Right lobe of liver (tissue), 6 donors: Measurements from ENCODE around the gene ZSCAN21. TPM values are rescaled to one million over a fixed set of nuclear protein-coding genes. Genes with fewer than 3 reads are reported as not detected.
A peak's percentile ranks its signal among the peaks of the same experiment; 100 is the strongest.

Experiments used
- ATAC-seq, 4 donors: fragments of 200-7000 bp; cut with Tn5 transposase; one replicate each; pipeline ENCODE4 v1.9.1; 2020; ENCODE audit warnings: mild to moderate bottlenecking in 4 of 4, moderate library complexity in 4 of 4
- DNase-seq, 3 donors: peaks; one replicate each; pipeline ENCODE4 v3.0.0-alpha.2; 2020
- H3K27ac ChIP-seq, 3 donors: fragments of 200-600 bp; one replicate each; pipeline ENCODE4 v1.8.0; 2022
- H3K27me3 ChIP-seq, 2 donors: fragments of 200-600 bp; one replicate each; pipeline ENCODE4 v1.8.0; 2022
- H3K36me3 ChIP-seq, 4 donors: fragments of 200-600 bp; sonication (generic) in 1 of 4; one replicate each; pipeline versions ENCODE4 v1.5.1 to v1.8.0; 2017 to 2022; ENCODE audit warnings: control low read depth in 1 of 4
- H3K4me1 ChIP-seq, 4 donors: fragments of 200-600 bp; sonication (generic) in 1 of 4; one replicate each; pipeline versions ENCODE4 v1.5.1 to v1.8.0; 2017 to 2022; ENCODE audit warnings: control low read depth in 1 of 4
- H3K4me3 ChIP-seq, 3 donors: fragments of 200-600 bp; one replicate each; pipeline ENCODE4 v1.8.0; 2022
- H3K9me3 ChIP-seq, 4 donors: fragments of 200-600 bp; sonication (generic) in 1 of 4; one replicate each; pipeline versions ENCODE4 v1.5.1 to v1.8.0; 2017 to 2022; ENCODE audit warnings: control low read depth in 1 of 4
- POLR2A ChIP-seq: fragments of 450-650 bp; IDR thresholded peaks from one replicate; pipeline ENCODE4 v1.6.1; 2017; ENCODE audit warnings: antibody characterized with exemption, mild to moderate bottlenecking
- WGBS: methylation state at CpG from one replicate; pipeline ENCODE4 v1.1.6; 2018; ENCODE audit warnings: low coverage, low lambda C conversion rate; ENCODE audit not compliant: insufficient coverage; ENCODE audit errors: missing lambda C conversion rate; 5-methylcytosine and 5-hydroxymethylcytosine counted together
- intact Hi-C, 2 donors: fragments of 100-400 bp; cut with DNase I; formaldehyde crosslinking; loops; one replicate each; pipeline versions ENCODE4 v1.11.2 to v1.14.1; 2022
- total RNA-seq, 6 experiments: library from RNA; depleted of rRNA in 2 of 6; stranded (reverse); fragments of >200 nt in 2 of 6; fragmentation: NEBNext Ultra II Directional in 3 of 6; extraction: Animal tissue kit (Norgen Biotek cat#: 25700) in 3 of 6; gene quantifications; one replicate each; pipeline versions ENCODE4 v1.1.0 to v1.2.4, GENCODE V29; 2016 to 2023
- TF ChIP-seq, protein P1 (sequence below), 4 donors: fragments of 200-600 bp in 3 of 4; fragments of 450-650 bp in 1 of 4; IDR thresholded peaks; one replicate each; pipeline versions ENCODE4 v1.5.1 to v1.8.0; 2016 to 2022; ENCODE audit warnings: antibody characterized with exemption in 4 of 4, mild to moderate bottlenecking in 2 of 4
- donor health status: DM: no; HTN: yes; CAD: no.
- donor health status: DM: no; HTN: no; CAD: no.
- donor health status: DM: no; HTN: no; CAD: no.
- donor health status: DM: no; HTN: yes; CAD: no.
- donor health status: DM: no; HTN: yes; CAD: no.

The ZSCAN21 gene
- total RNA-seq, 6 experiments from 2014 or later: 4.3 to 8.1 (median 5.7) TPM

DNA sequence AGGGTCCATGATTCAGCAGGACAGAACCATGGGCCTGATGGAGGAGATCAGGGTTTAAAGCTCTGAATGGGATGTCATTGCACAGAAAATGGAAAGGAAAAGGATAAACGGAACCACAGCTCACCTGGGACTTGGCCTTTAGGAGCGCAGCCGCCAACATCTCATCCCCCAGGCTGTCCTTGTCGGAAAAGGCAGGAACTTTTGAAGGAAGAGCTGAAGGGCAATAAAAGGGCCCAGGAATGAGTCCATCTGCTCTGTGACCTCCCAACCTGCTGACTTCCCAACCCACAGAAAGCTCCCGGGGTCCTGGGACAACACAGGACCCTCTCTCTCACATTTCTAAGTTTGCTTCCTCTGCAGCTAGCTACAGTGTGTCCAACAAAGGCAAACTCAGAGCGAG, 25.8 kb downstream of the ZSCAN21 start:
- intact Hi-C loops: no loop called here
- WGBS: no CpG with 5 or more reads among the region's 6 CpGs
- no peak for DNase-seq
- no peak for ATAC-seq
- no peak overlapping the region for H3K4me3 ChIP-seq
- H3K36me3 ChIP-seq: peaks cover 8 to 70% (median 54%) of the 10 kb centered on the region in 4 donors
- H3K4me1 ChIP-seq: peaks cover 0 to 25% (median 11%) of the 10 kb centered on the region in 4 donors
- H3K27me3 ChIP-seq: no peaks in the 10 kb centered on the region
- TF ChIP-seq, protein P1, sequence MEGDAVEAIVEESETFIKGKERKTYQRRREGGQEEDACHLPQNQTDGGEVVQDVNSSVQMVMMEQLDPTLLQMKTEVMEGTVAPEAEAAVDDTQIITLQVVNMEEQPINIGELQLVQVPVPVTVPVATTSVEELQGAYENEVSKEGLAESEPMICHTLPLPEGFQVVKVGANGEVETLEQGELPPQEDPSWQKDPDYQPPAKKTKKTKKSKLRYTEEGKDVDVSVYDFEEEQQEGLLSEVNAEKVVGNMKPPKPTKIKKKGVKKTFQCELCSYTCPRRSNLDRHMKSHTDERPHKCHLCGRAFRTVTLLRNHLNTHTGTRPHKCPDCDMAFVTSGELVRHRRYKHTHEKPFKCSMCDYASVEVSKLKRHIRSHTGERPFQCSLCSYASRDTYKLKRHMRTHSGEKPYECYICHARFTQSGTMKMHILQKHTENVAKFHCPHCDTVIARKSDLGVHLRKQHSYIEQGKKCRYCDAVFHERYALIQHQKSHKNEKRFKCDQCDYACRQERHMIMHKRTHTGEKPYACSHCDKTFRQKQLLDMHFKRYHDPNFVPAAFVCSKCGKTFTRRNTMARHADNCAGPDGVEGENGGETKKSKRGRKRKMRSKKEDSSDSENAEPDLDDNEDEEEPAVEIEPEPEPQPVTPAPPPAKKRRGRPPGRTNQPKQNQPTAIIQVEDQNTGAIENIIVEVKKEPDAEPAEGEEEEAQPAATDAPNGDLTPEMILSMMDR (IDR thresholded peaks at IDR 0.05): no peak
- no peak for TF ChIP-seq POLR2A
- H3K27ac ChIP-seq: no peak overlapping the region
- peaks cover 4 to 14% (median 9%) of the 10 kb centered on the region in 4 donors for H3K9me3 ChIP-seq

DNA sequence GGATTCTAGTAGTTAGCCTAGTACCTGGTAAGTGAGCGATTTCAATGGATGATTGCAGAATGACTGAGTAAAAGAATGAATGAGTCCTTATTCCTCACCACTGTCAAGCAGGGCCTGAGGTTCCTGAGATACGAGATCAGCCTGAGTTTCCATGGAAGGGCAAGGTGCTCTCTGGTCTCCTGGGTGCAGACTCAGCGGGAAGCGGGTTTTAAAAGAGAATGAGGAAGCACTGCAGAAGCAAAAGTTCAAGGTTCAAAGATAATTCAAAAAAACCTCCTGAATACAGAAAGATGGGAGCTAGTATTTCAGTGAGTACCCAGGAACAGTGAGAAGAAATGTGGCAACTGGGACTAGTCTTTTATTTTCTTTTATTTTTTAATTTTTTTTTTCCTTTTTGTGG, 27.6 kb downstream of the ZSCAN21 start:
- no peak overlapping the region for H3K4me3 ChIP-seq
- intact Hi-C loops: no loop called here
- peaks cover 0 to 53% (median 36%) of the 10 kb centered on the region in 4 donors for H3K36me3 ChIP-seq
- 72% methylated on average over 4 of the region's 4 CpGs for WGBS
- no peak overlapping the region for H3K27ac ChIP-seq
- ATAC-seq: no peak
- peaks cover 0 to under 1% (median 0%) of the 10 kb centered on the region in 4 donors for H3K9me3 ChIP-seq
- H3K27me3 ChIP-seq: no peaks in the 10 kb centered on the region
- DNase-seq: no peak
- TF ChIP-seq POLR2A: no peak
- TF ChIP-seq, protein P1 (IDR thresholded peaks at IDR 0.05): no peak
- H3K4me1 ChIP-seq: peaks cover 0 to 28% (median 12%) of the 10 kb centered on the region in 4 donors

DNA sequence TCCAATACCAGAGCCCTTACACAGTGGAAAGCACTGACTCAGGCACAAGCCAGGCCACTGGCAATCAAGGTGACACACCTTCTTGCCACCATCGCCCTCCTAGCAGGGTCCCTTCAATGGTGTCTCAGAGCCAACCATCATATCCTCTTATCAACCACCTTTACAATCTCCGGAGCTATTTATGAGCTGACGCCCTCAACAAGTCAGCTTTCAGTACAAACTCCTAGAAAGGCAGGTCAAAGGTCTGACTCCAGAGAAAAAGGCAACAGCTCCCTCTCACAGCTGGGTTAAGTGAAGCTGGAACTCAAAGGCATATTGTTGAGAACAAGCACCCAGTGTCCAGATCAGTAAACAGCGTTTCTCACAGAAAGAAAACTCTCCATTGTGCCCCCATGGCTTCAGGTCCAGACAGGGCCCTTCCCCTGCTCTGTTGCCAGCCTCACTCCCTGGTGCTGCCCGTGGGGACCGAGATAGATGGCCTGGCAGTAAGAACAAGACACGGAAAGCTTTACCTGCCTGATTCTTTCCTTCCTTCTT, 29.5 kb downstream of the ZSCAN21 start:
- peaks cover 0 to 34% (median 19%) of the 10 kb centered on the region in 4 donors for H3K36me3 ChIP-seq
- peaks cover 0 to 35% (median 12%) of the 10 kb centered on the region in 4 donors for H3K4me1 ChIP-seq
- TF ChIP-seq POLR2A: no peak
- TF ChIP-seq, protein P1 (IDR thresholded peaks at IDR 0.05): no peak
- no peaks in the 10 kb centered on the region for H3K9me3 ChIP-seq
- H3K4me3 ChIP-seq: no peak overlapping the region
- H3K27ac ChIP-seq: peak overlapping the region in 1 of 3 donors; percentile 44
- intact Hi-C loops: no loop called here
- WGBS: 50% methylated on average over 5 of the region's 7 CpGs
- ATAC-seq: no peak
- DNase-seq: no peak
- no peaks in the 10 kb centered on the region for H3K27me3 ChIP-seq

DNA sequence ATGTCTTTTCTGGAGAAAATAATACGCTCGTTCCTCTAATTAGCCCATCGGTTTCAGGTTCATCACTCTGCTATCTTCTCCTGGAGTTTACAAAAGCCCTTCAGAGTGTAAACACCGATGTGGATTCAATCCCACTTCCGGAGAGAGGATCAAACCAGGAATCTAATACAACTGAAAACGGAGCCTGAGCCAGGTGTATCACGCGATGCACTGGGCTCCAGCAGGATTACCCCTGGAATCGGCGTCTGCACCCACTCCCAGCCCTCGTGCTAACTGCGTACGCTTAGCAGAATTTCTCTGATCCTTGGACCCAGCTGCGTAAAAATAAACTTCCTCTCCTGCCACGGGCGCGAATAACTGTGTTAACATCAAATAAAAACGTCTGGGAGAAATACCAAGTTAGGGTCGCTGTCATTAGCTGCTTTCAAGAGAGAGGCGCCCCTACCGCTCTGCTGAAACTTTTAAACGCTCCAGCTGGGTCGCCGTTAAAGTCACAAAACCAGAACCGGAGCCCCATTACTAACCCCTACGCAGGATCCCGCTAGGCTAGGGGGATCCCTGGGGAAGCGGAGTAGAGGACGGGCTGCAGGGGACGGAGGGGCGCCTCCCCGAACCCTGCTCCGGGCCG, 31.4 kb downstream of the ZSCAN21 start:
- ATAC-seq (peak; percentile 42 to 56 (median 54)), DNase-seq (peak; percentile 48 to 77 (median 70))

More for the DNA sequence above, 31.4 kb downstream of the ZSCAN21 start:
- Histone ChIP-seq H3K27ac (peak overlapping the region; percentile 84 to 93 (median 92)), H3K9me3 (no peaks in the 10 kb centered on the region), H3K4me1 (peaks cover 0 to 35% (median 12%) of the 10 kb centered on the region in 4 donors), H3K36me3 (peaks cover 0 to 14% (median 5%) of the 10 kb centered on the region in 4 donors), H3K27me3 (no peaks in the 10 kb centered on the region), H3K4me3 (peak overlapping the region; percentile 96 to 99 (median 99))
- intact Hi-C loops: no loop called here
- WGBS: 1% methylated on average over 24 of the region's 34 CpGs
- TF ChIP-seq POLR2A: no peak
- TF ChIP-seq, protein P1 (IDR thresholded peaks at IDR 0.05): no peak
